ENCODE measurements around the gene KHK.

KHK gene

GRCh38 chr2:27081984-27082772 is 4.4 kb upstream of the KHK start:
- Mint-ChIP-seq H3K36me3 (peaks cover 3% of the 10 kb centered on the region), H3K9me3 (no peaks in the 10 kb centered on the region), H3K27me3 (peaks cover 5% of the 10 kb centered on the region), H3K4me3 (no peak overlapping the region), H3K27ac (peak overlapping the region; percentile 98), H3K4me1 (peaks cover 48% of the 10 kb centered on the region)
- CTCF ChIA-PET: interaction anchor here (1.0 to 3.2 kb wide), 6 partner anchors 9 to 197 kb away, joined by 3 to 21 read pairs (median 4); partner anchors contain the start of gene AGBL5
- DNase-seq: no peak

GRCh38 chr2:27082773-27083409 is 3.7 kb upstream of the KHK start:
- Mint-ChIP-seq H3K4me1 (peaks cover 51% of the 10 kb centered on the region), H3K27me3 (no peaks in the 10 kb centered on the region), H3K36me3 (peaks cover 3% of the 10 kb centered on the region), H3K27ac (peak overlapping the region; percentile 64), H3K9me3 (no peaks in the 10 kb centered on the region), H3K4me3 (no peak overlapping the region)
- no peak for DNase-seq
- CTCF ChIA-PET: interaction anchor here (1.0 to 3.2 kb wide), 4 partner anchors 27 to 197 kb away, joined by 3 to 21 read pairs (median 6); partner anchors contain the start of gene AGBL5

GRCh38 chr2:27083410-27084296 is 2.9 kb upstream of the KHK start:
- Mint-ChIP-seq H3K4me3 (no peak overlapping the region), H3K9me3 (no peaks in the 10 kb centered on the region), H3K4me1 (peaks cover 56% of the 10 kb centered on the region), H3K27me3 (no peaks in the 10 kb centered on the region), H3K27ac (peak overlapping the region; percentile 11), H3K36me3 (peaks cover 3% of the 10 kb centered on the region)
- DNase-seq: no peak
- CTCF ChIA-PET: interaction anchor here (1.2 to 3.2 kb wide), 3 partner anchors 9 to 122 kb away, joined by 4 to 21 read pairs (median 8); partner anchors contain the start of gene AGBL5

- Mint-ChIP-seq H3K9me3 (no peaks in the 10 kb centered on the region), H3K36me3 (peaks cover 3% of the 10 kb centered on the region), H3K4me3 (peak overlapping the region; percentile 80), H3K4me1 (peaks cover 64% of the 10 kb centered on the region), H3K27me3 (no peaks in the 10 kb centered on the region), H3K27ac (no peak overlapping the region)
- DNase-seq: no peak
- CTCF ChIA-PET: interaction anchor here (0.5 to 1.2 kb wide), 2 partner anchors 10 to 18 kb away, joined by 3 to 4 read pairs; no protein-coding TSS in a partner anchor
These were observed 2.1 kb upstream of the KHK start for GRCh38 chr2:27084297-27085061.

- peaks cover 69% of the 10 kb centered on the region for H3K4me1 Mint-ChIP-seq
- H3K36me3 Mint-ChIP-seq: peaks cover 4% of the 10 kb centered on the region
- peak overlapping the region; percentile 80 for H3K4me3 Mint-ChIP-seq
- CTCF ChIA-PET: interaction anchor here (1.0 to 1.4 kb wide), 4 partner anchors 11 to 123 kb away, joined by 4 to 7 read pairs (median 5); partner anchors contain the start of gene AGBL5
- H3K9me3 Mint-ChIP-seq: no peaks in the 10 kb centered on the region
- H3K27ac Mint-ChIP-seq: peak overlapping the region; percentile 80
- no peaks in the 10 kb centered on the region for H3K27me3 Mint-ChIP-seq
- DNase-seq: no peak
These were observed 1.4 kb upstream of the KHK start for GRCh38 chr2:27085062-27085672.

- Mint-ChIP-seq H3K4me1 (peaks cover 66% of the 10 kb centered on the region), H3K27ac (peak overlapping the region; percentile 80), H3K27me3 (no peaks in the 10 kb centered on the region), H3K36me3 (peaks cover 4% of the 10 kb centered on the region), H3K4me3 (peak overlapping the region; percentile 80), H3K9me3 (no peaks in the 10 kb centered on the region)
- peak; percentile 50 for DNase-seq
- CTCF ChIA-PET: interaction anchor here (1.0 to 1.4 kb wide), 4 partner anchors 11 to 124 kb away, joined by 4 to 7 read pairs (median 5); partner anchors contain the start of gene AGBL5
These were observed 891 bp upstream of the KHK start for GRCh38 chr2:27085673-27086089.

- peak; percentile 97 for DNase-seq
- peaks cover 61% of the 10 kb centered on the region for H3K4me1 Mint-ChIP-seq
- H3K9me3 Mint-ChIP-seq: no peaks in the 10 kb centered on the region
- H3K27ac Mint-ChIP-seq: peak overlapping the region; percentile 90
- H3K27me3 Mint-ChIP-seq: no peaks in the 10 kb centered on the region
- H3K36me3 Mint-ChIP-seq: peaks cover 4% of the 10 kb centered on the region
- peak overlapping the region; percentile 80 for H3K4me3 Mint-ChIP-seq
- CTCF ChIA-PET: interaction anchor here (1.0 to 1.4 kb wide), 5 partner anchors 11 to 124 kb away, joined by 3 to 7 read pairs (median 5); partner anchors contain the start of gene AGBL5
These were observed 365 bp upstream of the KHK start for GRCh38 chr2:27086090-27086723.

- no peaks in the 10 kb centered on the region for H3K27me3 Mint-ChIP-seq
- no peak overlapping the region for H3K27ac Mint-ChIP-seq
- H3K4me1 Mint-ChIP-seq: peaks cover 54% of the 10 kb centered on the region
- no peak for DNase-seq
- H3K4me3 Mint-ChIP-seq: peak overlapping the region; percentile 80
- peaks cover 4% of the 10 kb centered on the region for H3K36me3 Mint-ChIP-seq
- H3K9me3 Mint-ChIP-seq: no peaks in the 10 kb centered on the region
- CTCF ChIA-PET: interaction anchor here (1.0 to 2.6 kb wide), 6 partner anchors 37 to 215 kb away, joined by 3 to 10 read pairs (median 4); partner anchors contain the start of gene AGBL5
These were observed 1.3 kb downstream of the KHK start for GRCh38 chr2:27087823-27088410.

GRCh38 chr2:27088634-27089033 is 2.1 kb downstream of the KHK start:
- Mint-ChIP-seq H3K27ac (no peak overlapping the region), H3K27me3 (no peaks in the 10 kb centered on the region)

GRCh38 chr2:27089111-27089954 is 2.8 kb downstream of the KHK start:
- Mint-ChIP-seq H3K27ac (no peak overlapping the region), H3K36me3 (peaks cover 4% of the 10 kb centered on the region), H3K4me3 (no peak overlapping the region), H3K9me3 (no peaks in the 10 kb centered on the region), H3K4me1 (peaks cover 49% of the 10 kb centered on the region), H3K27me3 (no peaks in the 10 kb centered on the region)
- CTCF ChIA-PET: interaction anchor here (1.0 to 2.6 kb wide), 4 partner anchors 38 to 214 kb away, joined by 3 to 10 read pairs (median 6); partner anchors contain the start of gene AGBL5
- no peak for DNase-seq

More at GRCh38 chr2:27088634-27089033, 2.1 kb downstream of the KHK start:
- Mint-ChIP-seq H3K4me3 (no peak overlapping the region), H3K36me3 (peaks cover 4% of the 10 kb centered on the region), H3K9me3 (no peaks in the 10 kb centered on the region), H3K4me1 (peaks cover 52% of the 10 kb centered on the region)
- DNase-seq: no peak
- CTCF ChIA-PET: interaction anchor here (1.0 to 2.6 kb wide), 4 partner anchors 38 to 215 kb away, joined by 4 to 10 read pairs (median 6); partner anchors contain the start of gene AGBL5
